Prostate gland (tissue), 2 donors: ENCODE data around the gene MCFD2. TPM values are rescaled to one million over a fixed set of nuclear protein-coding genes. Genes with fewer than 3 reads are reported as not detected.

Experiments used
- DNase-seq: peaks from one replicate; pipeline ENCODE4 v3.0.0-alpha.2; 2019; ENCODE audit warnings: low spot score
- H3K27ac ChIP-seq, 2 donors: fragments of 200-600 bp; sonication (generic); 2 replicates each; pipeline ENCODE4 v1.5.1; 2017 to 2019
- H3K27me3 ChIP-seq: fragments of 200-600 bp; sonication (generic); replicated peaks from 2 replicates; pipeline ENCODE4 v1.5.1; 2019; ENCODE audit not compliant: insufficient read depth
- H3K36me3 ChIP-seq, 2 donors: fragments of 200-600 bp; sonication (generic); 1 replicate in 1 of 2; 2 replicates in 1 of 2; pipeline versions ENCODE4 v1.5.1 to v1.8.1; 2017 to 2019
- H3K4me1 ChIP-seq: fragments of 200-600 bp; sonication (generic); replicated peaks from 2 replicates; pipeline ENCODE4 v1.5.1; 2019
- H3K4me3 ChIP-seq, 2 donors: fragments of 200-600 bp; sonication (generic); 2 replicates each; pipeline ENCODE4 v1.5.1; 2017 to 2019
- H3K9me3 ChIP-seq: fragments of 200-600 bp; sonication (generic); 2 replicates; pipeline ENCODE4 v1.5.1; 2017
- POLR2A ChIP-seq: fragments of 450-650 bp; IDR thresholded peaks from one replicate; pipeline ENCODE4 v1.6.1; 2016; ENCODE audit warnings: antibody characterized with exemption, mild to moderate bottlenecking
- POLR2AphosphoS5 ChIP-seq: sonication (generic); formaldehyde crosslinking; IDR thresholded peaks from one replicate; pipeline ENCODE4 v1.6.1; 2017; ENCODE audit warnings: antibody characterized with exemption
- WGBS: methylation state at CpG from one replicate; pipeline ENCODE4 v1.1.5; 2018; 5-methylcytosine and 5-hydroxymethylcytosine counted together
- intact Hi-C: fragments of 100-400 bp; cut with DNase I; formaldehyde crosslinking; loops from one replicate; pipeline ENCODE4 v1.14.2; 2022
- total RNA-seq, 2 donors: library from RNA; depleted of rRNA; stranded (reverse); fragments of >200 nt; gene quantifications; one replicate each; pipeline ENCODE4 v1.1.0, GENCODE V29; 2016
- TF ChIP-seq, protein P1 (sequence below), 4 experiments: fragments of 200-600 bp in 2 of 4; fragments of 450-650 bp in 2 of 4; sonication (generic) in 2 of 4; IDR thresholded peaks; 1 replicate in 3 of 4; 2 replicates in 1 of 4; pipeline ENCODE4 v1.5.1; 2016 to 2019; ENCODE audit warnings: antibody characterized with exemption in 4 of 4, mild to moderate bottlenecking in 2 of 4, moderate library complexity in 2 of 4

MCFD2 gene
- total RNA-seq, 2 donors from 2014 or later = 77.9 to 88.4 TPM

DNA sequence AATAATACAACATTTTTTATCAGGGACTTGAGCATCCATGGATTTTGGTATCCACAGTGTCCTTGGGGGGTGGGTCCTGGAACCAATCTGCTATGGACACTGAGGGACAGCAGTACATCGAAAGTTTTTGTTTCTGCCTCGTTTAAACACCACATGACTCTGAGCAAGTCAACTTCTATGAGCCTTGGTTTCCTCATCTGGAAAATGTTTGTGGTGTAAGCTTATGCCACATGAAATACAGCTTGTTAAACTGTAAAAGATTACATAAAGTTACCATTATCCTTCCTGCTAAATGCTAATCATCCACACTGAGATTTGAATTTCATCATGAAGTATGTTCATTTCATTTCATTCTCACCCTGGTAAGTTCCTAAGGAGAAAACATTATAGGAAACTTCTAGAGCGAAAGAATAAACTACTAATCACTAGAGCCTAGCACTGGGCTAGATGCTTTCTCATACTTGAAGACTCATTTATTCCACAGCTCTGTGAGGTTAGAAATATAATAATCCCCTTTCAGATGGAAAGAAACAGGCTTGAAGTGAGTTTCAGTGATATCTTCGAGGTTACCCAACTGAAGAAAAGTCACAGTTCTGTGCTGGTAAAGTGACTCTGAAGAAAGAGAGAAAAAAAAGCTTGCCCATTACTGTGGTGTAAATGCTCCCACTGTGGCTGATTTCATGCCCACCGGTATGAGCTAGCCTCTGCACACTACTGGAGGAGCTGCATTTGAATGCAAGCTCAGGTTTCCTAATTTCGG is 29.2 kb downstream of the MCFD2 start:
- 87% methylated on average over 6 of the region's 6 CpGs for WGBS

DNA sequence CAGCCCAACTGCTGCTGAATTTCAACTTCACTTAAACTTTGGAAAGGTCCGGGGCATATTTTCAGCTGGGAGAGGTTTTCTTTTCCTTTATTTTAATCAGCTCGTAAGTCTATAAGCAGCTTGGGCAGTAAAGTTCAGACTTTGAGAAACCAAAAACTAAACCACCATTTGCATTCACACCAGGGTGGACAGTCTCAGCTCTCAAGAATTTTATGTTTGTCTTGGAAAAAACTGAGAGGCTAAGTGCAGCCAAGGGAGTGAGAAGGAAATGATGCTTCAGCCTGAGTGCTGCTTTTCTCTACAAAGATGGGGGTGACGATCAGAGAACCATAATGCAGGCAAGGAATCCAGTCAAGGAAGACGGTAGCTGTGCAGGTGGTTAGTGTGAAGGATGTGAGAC is 30.2 kb downstream of the MCFD2 start:
- Histone ChIP-seq H3K4me1 (no peaks in the 10 kb centered on the region), H3K27me3 (no peaks in the 10 kb centered on the region), H3K4me3 (no peak overlapping the region), H3K36me3 (no peaks in the 10 kb centered on the region), H3K27ac (no peak overlapping the region), H3K9me3 (no peaks in the 10 kb centered on the region)
- intact Hi-C loops = loop anchor here (5.0 kb wide), 1 partner anchor 253 kb away; no protein-coding TSS in a partner anchor
- TF ChIP-seq POLR2AphosphoS5 (no peak), POLR2A (no peak)
- TF ChIP-seq, protein P1, sequence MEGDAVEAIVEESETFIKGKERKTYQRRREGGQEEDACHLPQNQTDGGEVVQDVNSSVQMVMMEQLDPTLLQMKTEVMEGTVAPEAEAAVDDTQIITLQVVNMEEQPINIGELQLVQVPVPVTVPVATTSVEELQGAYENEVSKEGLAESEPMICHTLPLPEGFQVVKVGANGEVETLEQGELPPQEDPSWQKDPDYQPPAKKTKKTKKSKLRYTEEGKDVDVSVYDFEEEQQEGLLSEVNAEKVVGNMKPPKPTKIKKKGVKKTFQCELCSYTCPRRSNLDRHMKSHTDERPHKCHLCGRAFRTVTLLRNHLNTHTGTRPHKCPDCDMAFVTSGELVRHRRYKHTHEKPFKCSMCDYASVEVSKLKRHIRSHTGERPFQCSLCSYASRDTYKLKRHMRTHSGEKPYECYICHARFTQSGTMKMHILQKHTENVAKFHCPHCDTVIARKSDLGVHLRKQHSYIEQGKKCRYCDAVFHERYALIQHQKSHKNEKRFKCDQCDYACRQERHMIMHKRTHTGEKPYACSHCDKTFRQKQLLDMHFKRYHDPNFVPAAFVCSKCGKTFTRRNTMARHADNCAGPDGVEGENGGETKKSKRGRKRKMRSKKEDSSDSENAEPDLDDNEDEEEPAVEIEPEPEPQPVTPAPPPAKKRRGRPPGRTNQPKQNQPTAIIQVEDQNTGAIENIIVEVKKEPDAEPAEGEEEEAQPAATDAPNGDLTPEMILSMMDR (IDR thresholded peaks at IDR 0.05) = no peak
- no peak for DNase-seq
- 56% methylated on average over 4 of the region's 4 CpGs for WGBS

More for the DNA sequence above, 29.2 kb downstream of the MCFD2 start:
- no peak overlapping the region for H3K27ac ChIP-seq
- H3K36me3 ChIP-seq = no peaks in the 10 kb centered on the region
- intact Hi-C loops = loop anchor here (5.0 kb wide), 1 partner anchor 254 kb away; no protein-coding TSS in a partner anchor
- no peaks in the 10 kb centered on the region for H3K27me3 ChIP-seq
- no peak overlapping the region for H3K4me3 ChIP-seq
- no peaks in the 10 kb centered on the region for H3K4me1 ChIP-seq
- H3K9me3 ChIP-seq = no peaks in the 10 kb centered on the region
- TF ChIP-seq, protein P1 (IDR thresholded peaks at IDR 0.05) = no peak
- TF ChIP-seq POLR2A (no peak), POLR2AphosphoS5 (no peak)
- DNase-seq = no peak

DNA sequence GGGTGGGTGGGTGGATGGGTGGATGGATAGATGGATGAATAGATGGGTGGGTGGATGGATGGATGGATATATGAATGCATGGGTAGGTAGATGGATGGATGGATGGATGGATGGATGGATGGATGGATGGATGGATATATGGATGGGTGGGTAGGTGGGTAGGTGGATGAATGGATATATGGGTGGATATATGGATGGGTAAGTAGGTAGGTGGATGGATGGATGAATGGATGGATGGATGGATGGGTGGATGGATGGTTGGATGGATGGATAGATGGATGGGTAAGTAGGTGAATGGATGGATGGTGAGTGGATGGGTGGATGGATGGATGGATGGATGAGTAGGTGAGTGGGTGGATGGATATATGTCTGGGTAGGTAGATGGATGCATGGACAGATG is 36.1 kb downstream of the MCFD2 start:
- no peak for DNase-seq
- no peaks in the 10 kb centered on the region for H3K9me3 ChIP-seq
- no peak overlapping the region for H3K27ac ChIP-seq
- H3K27me3 ChIP-seq = no peaks in the 10 kb centered on the region
- intact Hi-C loops = no loop called here
- no peaks in the 10 kb centered on the region for H3K4me1 ChIP-seq
- no peak overlapping the region for H3K4me3 ChIP-seq
- TF ChIP-seq, protein P1 (IDR thresholded peaks at IDR 0.05) = no peak
- no peak for TF ChIP-seq POLR2AphosphoS5
- no peak for TF ChIP-seq POLR2A
- no peaks in the 10 kb centered on the region for H3K36me3 ChIP-seq

DNA sequence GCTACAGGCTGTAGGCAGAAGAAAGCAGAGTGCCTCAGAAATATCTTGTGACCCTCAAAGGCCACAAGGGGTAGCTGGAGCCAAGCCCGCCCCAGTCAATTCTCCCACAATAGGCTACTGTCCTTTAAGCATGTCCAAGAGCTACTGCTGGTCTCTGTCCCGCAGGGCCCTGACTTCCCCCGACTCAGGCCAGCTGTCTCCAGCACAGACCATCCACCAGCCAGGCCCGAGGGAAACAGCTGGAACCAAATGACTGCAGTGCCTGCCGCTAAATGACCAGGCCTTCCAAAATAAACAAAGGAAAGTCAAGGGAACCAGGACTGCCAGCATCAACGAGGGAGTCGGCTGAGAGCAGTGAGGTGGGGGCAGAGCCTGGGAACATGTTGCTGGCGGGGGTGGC is 36.7 kb downstream of the MCFD2 start:
- Histone ChIP-seq H3K36me3 (no peaks in the 10 kb centered on the region), H3K4me1 (no peaks in the 10 kb centered on the region), H3K27me3 (no peaks in the 10 kb centered on the region), H3K4me3 (no peak overlapping the region), H3K9me3 (no peaks in the 10 kb centered on the region), H3K27ac (no peak overlapping the region)
- DNase-seq = no peak
- intact Hi-C loops = no loop called here
- TF ChIP-seq, protein P1 (IDR thresholded peaks at IDR 0.05) = no peak
- peak; percentile 24 for TF ChIP-seq POLR2AphosphoS5
- WGBS = 31% methylated on average over 8 of the region's 8 CpGs
